ENCODE results near the gene EML3. TPM values are rescaled to one million over a fixed set of nuclear protein-coding genes. Genes with fewer than 3 reads are reported as not detected.
A peak's percentile ranks its signal among the peaks of the same experiment; 100 is the strongest.
"Not testable (repeated sequence)": the region's sequence is repeated elsewhere in the genome, so short reads cannot be mapped to it uniquely, and the experiment has no call there.

Gene EML3
- 32.1 and 34.8 TPM in 2 replicates for total RNA-seq

GRCh38 chr11:62612366-62613290 is at the start of gene EML3, which contains the start of gene ROM1:
EML3 (minus strand) TSS chr11:62612775; CDS start chr11:62612457, 318 bp downstream.
ROM1 (plus strand) TSS chr11:62613257; CDS start chr11:62613282, 25 bp downstream.
- DNase-seq (ENCODE audit: low read depth, low spot score), result peak; percentile 50

GRCh38 chr11:62656796-62657429 is 44.3 kb upstream of the EML3 start:
- DNase-seq (ENCODE audit: low read depth, low spot score), result no peak

- DNase-seq (ENCODE audit: low read depth, low spot score), result no peak
These were observed 41.7 kb upstream of the EML3 start for GRCh38 chr11:62654297-62654696.

- no peak for DNase-seq (ENCODE audit: low read depth, low spot score)
These were observed 39.8 kb upstream of the EML3 start for GRCh38 chr11:62652161-62653006.

- DNase-seq (ENCODE audit: low read depth, low spot score), result not testable (repeated sequence)
These were observed 37.7 kb upstream of the EML3 start for GRCh38 chr11:62650283-62650682.

GRCh38 chr11:62649486-62649885 is 36.9 kb upstream of the EML3 start:
- DNase-seq (ENCODE audit: low read depth, low spot score), result no peak

- no peak for DNase-seq (ENCODE audit: low read depth, low spot score)
These were observed 36.4 kb upstream of the EML3 start for GRCh38 chr11:62648967-62649364.

GRCh38 chr11:62648185-62648966 is 35.8 kb upstream of the EML3 start:
- DNase-seq (ENCODE audit: low read depth, low spot score), result no peak

GRCh38 chr11:62647609-62648005 is 35.0 kb upstream of the EML3 start:
- no peak for DNase-seq (ENCODE audit: low read depth, low spot score)

- DNase-seq (ENCODE audit: low read depth, low spot score), result no peak
These were observed 34.4 kb upstream of the EML3 start for GRCh38 chr11:62646825-62647608.

- DNase-seq (ENCODE audit: low read depth, low spot score), result peak; percentile 92
These were observed 33.6 kb upstream of the EML3 start, which contains the start of gene GANAB for GRCh38 chr11:62645946-62646824. GANAB (minus strand) TSS chr11:62646613; CDS start chr11:62646599, 14 bp downstream.

- DNase-seq (ENCODE audit: low read depth, low spot score), result no peak
These were observed 33.0 kb upstream of the EML3 start for GRCh38 chr11:62645671-62645945.

- DNase-seq (ENCODE audit: low read depth, low spot score), result no peak
These were observed 31.6 kb upstream of the EML3 start for GRCh38 chr11:62644220-62644619.

GRCh38 chr11:62632492-62632891 is 19.9 kb upstream of the EML3 start:
- no peak for DNase-seq (ENCODE audit: low read depth, low spot score)

GRCh38 chr11:62627713-62628112 is 15.1 kb upstream of the EML3 start:
- DNase-seq (ENCODE audit: low read depth, low spot score), result no peak

GRCh38 chr11:62622476-62623089 is 10.0 kb upstream of the EML3 start:
- no peak for DNase-seq (ENCODE audit: low read depth, low spot score)

GRCh38 chr11:62621567-62622470 is 9.2 kb upstream of the EML3 start, which contains the start of gene B3GAT3:
B3GAT3 (minus strand) TSS chr11:62621986; CDS start chr11:62621947, 39 bp downstream.
- DNase-seq (ENCODE audit: low read depth, low spot score), result peak; percentile 88

Measured in pulmonary artery endothelial cell (primary cell).